Gastroesophageal sphincter (tissue), 4 donors: ENCODE results near the gene EPG5. TPM values are rescaled to one million over a fixed set of nuclear protein-coding genes. Genes with fewer than 3 reads are reported as not detected.

Experiments used
- ATAC-seq: fragments of 150-250 bp; one replicate; pipeline ENCODE4 v1.9.1; 2016; ENCODE audit warnings: mild to moderate bottlenecking, moderate library complexity
- H3K27ac ChIP-seq, 4 donors: fragments of 200-600 bp; sonication (generic) in 3 of 4; 1 replicate in 3 of 4; 2 replicates in 1 of 4; pipeline ENCODE4 v1.5.1; 2016 to 2019
- H3K27me3 ChIP-seq: fragments of 200-600 bp; sonication (generic); one replicate; pipeline ENCODE4 v1.5.1; 2019
- H3K36me3 ChIP-seq, 2 donors: fragments of 200-600 bp; sonication (generic); one replicate each; pipeline ENCODE4 v1.5.1; 2019; ENCODE audit warnings: control low read depth in 1 of 2
- H3K4me1 ChIP-seq, 3 donors: fragments of 200-600 bp; sonication (generic); 1 replicate in 2 of 3; 2 replicates in 1 of 3; pipeline ENCODE4 v1.5.1; 2016 to 2019; ENCODE audit warnings: control low read depth in 2 of 3
- H3K4me3 ChIP-seq, 2 donors: fragments of 200-600 bp; sonication (generic); one replicate each; pipeline ENCODE4 v1.5.1; 2019; ENCODE audit warnings: mild to moderate bottlenecking in 1 of 2, moderate library complexity in 1 of 2
- H3K9me3 ChIP-seq, 3 donors: fragments of 200-600 bp; sonication (generic); one replicate each; pipeline ENCODE4 v1.5.1; 2017 to 2019; ENCODE audit warnings: control low read depth in 2 of 3
- EP300 ChIP-seq: sonication (generic); formaldehyde crosslinking; IDR thresholded peaks from one replicate; pipeline ENCODE4 v1.6.1; 2017; ENCODE audit warnings: antibody characterized with exemption, mild to moderate bottlenecking
- POLR2A ChIP-seq, 2 donors: fragments of 450-650 bp; IDR thresholded peaks; one replicate each; pipeline ENCODE4 v1.6.1; 2017; ENCODE audit warnings: antibody characterized with exemption in 2 of 2, mild to moderate bottlenecking in 2 of 2, moderate library complexity in 1 of 2
- POLR2AphosphoS5 ChIP-seq: sonication (generic); formaldehyde crosslinking; IDR thresholded peaks from one replicate; pipeline ENCODE4 v1.6.1; 2017; ENCODE audit warnings: antibody characterized with exemption
- whole genome bisulfite sequencing, 2 donors: methylation state at CpG; one replicate each; pipeline ENCODE4 v1.1.5; 2018; ENCODE audit warnings: low coverage in 1 of 2; 5-methylcytosine and 5-hydroxymethylcytosine counted together
- total RNA-seq, 4 donors: library from RNA; depleted of rRNA; stranded (reverse); fragments of >200 nt; gene quantifications; one replicate each; pipeline ENCODE4 v1.1.0, GENCODE V29; 2016
- TF ChIP-seq, protein P1 (sequence below), 4 experiments: fragments of 200-600 bp in 2 of 4; fragments of 450-650 bp in 2 of 4; sonication (generic) in 1 of 4; IDR thresholded peaks; one replicate each; pipeline ENCODE4 v1.5.1; 2017 to 2019; ENCODE audit warnings: antibody characterized with exemption in 4 of 4, mild to moderate bottlenecking in 2 of 4, moderate library complexity in 2 of 4

Gene EPG5
- total RNA-seq, 4 donors from 2014 or later: 17.3 to 33.7 (median 28.4) TPM

- no peak for ATAC-seq
- TF ChIP-seq POLR2A (IDR thresholded peaks at IDR 0.05) (no peak), EP300 (no peak), POLR2AphosphoS5 (no peak)
- TF ChIP-seq, protein P1, sequence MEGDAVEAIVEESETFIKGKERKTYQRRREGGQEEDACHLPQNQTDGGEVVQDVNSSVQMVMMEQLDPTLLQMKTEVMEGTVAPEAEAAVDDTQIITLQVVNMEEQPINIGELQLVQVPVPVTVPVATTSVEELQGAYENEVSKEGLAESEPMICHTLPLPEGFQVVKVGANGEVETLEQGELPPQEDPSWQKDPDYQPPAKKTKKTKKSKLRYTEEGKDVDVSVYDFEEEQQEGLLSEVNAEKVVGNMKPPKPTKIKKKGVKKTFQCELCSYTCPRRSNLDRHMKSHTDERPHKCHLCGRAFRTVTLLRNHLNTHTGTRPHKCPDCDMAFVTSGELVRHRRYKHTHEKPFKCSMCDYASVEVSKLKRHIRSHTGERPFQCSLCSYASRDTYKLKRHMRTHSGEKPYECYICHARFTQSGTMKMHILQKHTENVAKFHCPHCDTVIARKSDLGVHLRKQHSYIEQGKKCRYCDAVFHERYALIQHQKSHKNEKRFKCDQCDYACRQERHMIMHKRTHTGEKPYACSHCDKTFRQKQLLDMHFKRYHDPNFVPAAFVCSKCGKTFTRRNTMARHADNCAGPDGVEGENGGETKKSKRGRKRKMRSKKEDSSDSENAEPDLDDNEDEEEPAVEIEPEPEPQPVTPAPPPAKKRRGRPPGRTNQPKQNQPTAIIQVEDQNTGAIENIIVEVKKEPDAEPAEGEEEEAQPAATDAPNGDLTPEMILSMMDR (IDR thresholded peaks at IDR 0.05): no peak
- Histone ChIP-seq H3K27ac (no peak overlapping the region), H3K4me3 (no peak overlapping the region), H3K4me1 (no peaks in the 10 kb centered on the region), H3K9me3 (no peaks in the 10 kb centered on the region), H3K27me3 (no peaks in the 10 kb centered on the region), H3K36me3 (peaks cover 0 to 99% of the 10 kb centered on the region in 2 donors)
- WGBS, 2 donors: 79 to 83% methylated on average over 3 of the region's 3 CpGs
These were observed 41.0 kb downstream of the EPG5 start for GRCh38 chr18:45926085-45926484.

- no peak for ATAC-seq
- Histone ChIP-seq H3K4me1 (peaks cover 0 to 10% (median 2%) of the 10 kb centered on the region in 3 donors), H3K27me3 (no peaks in the 10 kb centered on the region), H3K4me3 (no peak overlapping the region), H3K27ac (no peak overlapping the region), H3K9me3 (no peaks in the 10 kb centered on the region), H3K36me3 (peaks cover 3 to 85% of the 10 kb centered on the region in 2 donors)
- WGBS, 2 donors: 80 to 100% methylated on average over 1 of the region's 1 CpG
- TF ChIP-seq POLR2AphosphoS5 (no peak), POLR2A (IDR thresholded peaks at IDR 0.05) (no peak), EP300 (no peak)
- TF ChIP-seq, protein P1 (IDR thresholded peaks at IDR 0.05): no peak
These were observed 44.0 kb downstream of the EPG5 start for GRCh38 chr18:45923138-45923537.

GRCh38 chr18:45920367-45920766, 46.8 kb downstream of the EPG5 start:
- Histone ChIP-seq H3K27ac (no peak overlapping the region), H3K27me3 (no peaks in the 10 kb centered on the region), H3K9me3 (no peaks in the 10 kb centered on the region), H3K4me3 (no peak overlapping the region), H3K36me3 (peaks cover 3 to 86% of the 10 kb centered on the region in 2 donors), H3K4me1 (peaks cover 0 to 10% (median 2%) of the 10 kb centered on the region in 3 donors)
- TF ChIP-seq, protein P1 (IDR thresholded peaks at IDR 0.05): no peak
- 28 to 35% methylated on average over 4 of the region's 4 CpGs for WGBS, 2 donors
- ATAC-seq: peak; percentile 36

- WGBS, 2 donors: 86 to 90% methylated on average over 2 to 5 of the region's 8 CpGs
- H3K4me1 ChIP-seq: peaks cover 0 to 10% (median 2%) of the 10 kb centered on the region in 3 donors
- peaks cover 8 to 86% of the 10 kb centered on the region in 2 donors for H3K36me3 ChIP-seq
- no peaks in the 10 kb centered on the region for H3K27me3 ChIP-seq
- H3K9me3 ChIP-seq: no peaks in the 10 kb centered on the region
- H3K27ac ChIP-seq: no peak overlapping the region
- TF ChIP-seq EP300: no peak
- no peak for TF ChIP-seq POLR2AphosphoS5
- TF ChIP-seq POLR2A (IDR thresholded peaks at IDR 0.05): no peak
- TF ChIP-seq, protein P1 (IDR thresholded peaks at IDR 0.05): no peak
- no peak overlapping the region for H3K4me3 ChIP-seq
- ATAC-seq: no peak
These were observed 50.8 kb downstream of the EPG5 start for GRCh38 chr18:45916302-45916701.

DNA sequence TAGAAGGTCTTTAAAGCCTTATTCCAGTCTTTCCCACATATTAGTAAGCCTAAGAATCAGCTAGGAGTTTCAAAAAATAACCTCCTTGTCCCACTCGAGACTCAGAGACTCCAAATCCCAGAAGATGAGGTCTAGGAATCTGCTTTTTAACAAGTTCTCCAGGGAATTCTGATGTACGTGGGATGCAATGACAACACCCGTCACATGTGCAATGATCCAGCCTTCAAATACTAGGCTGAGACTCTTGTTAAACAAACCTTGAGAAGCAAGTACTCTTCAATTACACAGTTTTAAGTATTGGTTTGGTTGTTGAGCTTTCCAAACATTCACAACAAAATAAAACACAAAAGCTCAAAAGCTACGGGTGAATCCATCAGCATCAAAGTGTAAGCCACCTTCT, 53.9 kb downstream of the EPG5 start:
- Histone ChIP-seq H3K36me3 (peaks cover 5 to 99% of the 10 kb centered on the region in 2 donors), H3K27me3 (no peaks in the 10 kb centered on the region), H3K9me3 (no peaks in the 10 kb centered on the region), H3K4me1 (no peaks in the 10 kb centered on the region), H3K4me3 (no peak overlapping the region), H3K27ac (no peak overlapping the region)
- 69 to 81% methylated on average over 4 of the region's 4 CpGs for WGBS, 2 donors
- ATAC-seq: no peak
- TF ChIP-seq EP300 (no peak), POLR2A (IDR thresholded peaks at IDR 0.05) (no peak), POLR2AphosphoS5 (no peak)
- TF ChIP-seq, protein P1 (IDR thresholded peaks at IDR 0.05): no peak
